HG03064 (cell line): ENCODE results near the gene NGF.

Experiments
- ATAC-seq: cut with Tn5 transposase; IDR thresholded peaks from one replicate; pipeline ENCODE4 v1.9.1; 2021; ENCODE audit warnings: low read depth; ENCODE audit not compliant: unreplicated experiment

Gene NGF

DNA sequence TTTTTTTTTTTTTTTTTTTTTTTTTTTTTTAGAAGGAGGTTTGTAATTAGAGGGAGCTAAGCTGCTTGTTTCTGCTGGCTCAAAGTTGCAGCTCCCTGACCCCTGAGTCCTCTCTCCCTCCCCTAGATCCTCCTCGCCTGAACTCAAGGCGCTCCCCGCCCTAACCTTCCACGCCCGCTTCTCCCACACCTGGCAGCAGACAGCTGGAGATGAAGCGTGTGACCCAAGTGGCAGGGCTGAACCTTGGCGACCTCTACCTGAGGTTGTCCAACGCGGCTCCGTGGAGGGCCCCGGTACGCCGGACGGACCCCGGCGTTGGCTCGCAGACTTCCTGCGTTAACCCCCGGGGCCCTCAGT is 795 bp downstream of the NGF start:
- ATAC-seq, result no peak

DNA sequence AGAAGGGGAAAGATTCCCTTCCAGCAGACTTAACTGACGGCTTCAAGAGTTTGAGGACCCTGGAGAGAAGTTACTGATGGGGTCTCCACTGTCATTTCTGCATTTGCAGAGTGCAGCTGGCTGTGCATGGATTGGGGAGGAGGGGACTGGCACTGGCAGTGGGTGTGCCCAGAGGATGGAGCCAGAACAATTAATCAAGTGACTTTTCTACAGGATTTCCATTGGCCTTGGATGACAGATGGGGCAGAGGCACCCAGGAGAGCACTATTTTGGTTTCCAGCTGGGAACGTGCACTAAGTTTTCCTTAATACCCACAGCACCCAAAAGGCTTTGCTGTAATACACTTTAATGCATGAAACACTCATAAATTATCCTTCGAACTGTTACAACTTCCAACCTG is 1.3 kb downstream of the NGF start:
- ATAC-seq, result no peak

DNA sequence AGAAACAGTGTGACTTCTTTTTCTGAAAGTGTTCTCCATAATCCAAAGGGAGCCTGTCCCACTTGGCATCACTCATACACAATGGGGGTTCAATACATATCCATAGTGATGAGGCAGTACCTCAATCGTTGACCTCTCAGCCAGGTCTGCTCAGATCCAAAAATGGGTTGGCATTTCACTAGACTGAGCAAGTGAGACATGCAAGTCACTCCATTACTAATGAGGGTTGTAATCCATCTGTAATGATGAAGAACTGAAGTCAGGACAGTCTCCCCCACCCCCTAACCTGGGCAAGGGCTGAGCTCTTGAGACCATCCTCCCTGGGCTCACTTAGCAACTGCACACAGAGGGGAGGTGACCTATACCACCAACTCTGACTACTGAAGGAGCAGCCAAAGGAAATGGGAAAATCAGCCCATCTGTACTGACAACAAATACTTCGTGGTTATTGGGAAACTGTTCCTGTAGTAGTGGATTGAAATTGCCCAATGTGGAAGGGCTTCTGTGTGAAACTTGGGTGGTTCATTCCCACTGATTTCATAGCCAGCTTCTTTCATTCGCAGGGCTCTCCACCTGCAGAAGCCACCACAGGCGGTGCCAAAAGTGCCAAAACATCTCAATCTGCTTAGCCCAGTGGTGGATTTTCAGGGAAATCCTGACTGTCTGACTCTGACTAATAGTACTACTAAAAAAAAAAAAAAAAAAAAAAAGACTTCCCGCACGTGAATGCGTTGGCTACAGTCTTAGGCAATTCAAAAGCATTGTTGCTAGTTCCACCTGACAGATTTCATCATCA is 5.0 kb downstream of the NGF start:
- no peak for ATAC-seq

DNA sequence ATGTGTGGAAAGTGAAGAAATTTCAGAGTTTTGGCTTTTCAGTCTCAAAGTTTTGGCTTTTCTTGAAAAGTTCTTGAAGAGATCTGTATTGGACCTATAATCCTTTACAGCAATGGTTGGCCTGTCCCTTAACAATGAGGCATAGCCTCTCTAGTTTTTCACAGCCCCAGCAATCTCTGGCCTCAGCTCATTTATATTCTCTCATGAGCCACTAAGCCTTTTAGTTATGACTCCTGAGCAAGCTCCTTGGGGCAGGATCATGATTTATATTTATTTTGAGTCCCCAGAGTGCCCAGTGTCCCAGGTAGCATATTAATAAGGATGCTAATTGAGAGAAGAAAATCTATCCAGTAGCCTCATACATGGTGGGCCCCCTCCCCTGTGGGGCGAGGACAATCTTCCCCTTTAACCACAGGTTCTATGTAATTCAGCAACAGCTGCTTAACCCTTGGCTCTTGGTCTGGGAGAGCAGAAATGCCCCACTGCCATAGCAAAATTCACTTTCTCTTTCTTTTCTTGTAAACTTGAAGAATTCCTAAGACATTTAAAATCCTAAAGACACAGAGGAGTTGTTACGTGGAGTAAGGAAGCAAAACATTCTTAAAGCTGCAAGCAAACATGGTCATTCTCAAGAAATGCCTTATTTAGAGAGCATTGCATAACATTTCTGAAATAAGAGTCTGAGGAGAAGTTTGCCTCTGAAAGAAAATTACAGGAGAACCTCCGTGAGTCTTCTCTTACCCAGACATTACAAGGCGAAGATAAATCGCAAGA is 6.3 kb downstream of the NGF start:
- no peak for ATAC-seq

DNA sequence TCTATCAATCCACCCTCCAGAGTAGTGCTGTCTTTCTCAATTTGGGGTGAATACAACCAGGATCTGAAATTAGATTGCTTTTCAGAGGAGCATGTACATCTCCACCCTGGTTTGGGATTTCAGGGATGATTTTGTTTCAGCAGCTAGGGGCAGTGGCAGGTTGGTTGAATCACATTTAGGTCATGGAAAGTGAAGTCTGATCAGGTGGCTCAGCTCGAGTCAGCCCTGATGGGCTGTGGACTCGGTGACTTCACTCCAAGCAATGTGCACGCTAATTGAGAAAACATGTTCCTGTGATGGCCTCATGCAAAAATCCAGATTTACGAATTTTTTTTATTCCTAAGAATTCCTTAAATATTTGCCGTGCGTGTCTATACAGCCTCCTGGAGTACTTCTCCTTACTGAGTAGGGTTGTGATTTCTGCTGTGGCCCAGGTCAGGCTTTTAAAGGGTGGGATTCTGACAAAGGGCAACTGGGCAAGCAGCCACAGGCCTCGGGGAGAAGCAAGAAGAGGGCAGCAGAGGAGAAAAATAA is 7.5 kb downstream of the NGF start:
- no peak for ATAC-seq

DNA sequence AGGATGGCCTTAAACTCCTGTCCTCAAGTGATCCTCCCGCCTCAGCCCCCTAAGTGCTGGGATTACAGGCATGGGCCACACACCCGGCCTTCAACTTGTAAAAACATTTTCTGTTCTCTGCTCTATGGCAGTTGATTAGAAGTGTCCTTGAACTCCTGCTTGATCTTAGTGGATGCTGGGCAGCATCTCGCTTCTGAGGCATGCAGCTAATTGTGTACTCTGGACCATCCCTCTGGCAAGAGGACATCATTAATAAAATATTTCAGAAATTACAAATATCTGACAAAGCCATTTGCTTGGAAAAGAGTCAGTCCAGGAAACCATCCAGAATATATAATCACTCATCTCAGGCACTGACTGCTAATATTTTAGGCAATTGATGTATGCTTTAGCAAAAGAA is 8.1 kb downstream of the NGF start:
- ATAC-seq, result no peak

DNA sequence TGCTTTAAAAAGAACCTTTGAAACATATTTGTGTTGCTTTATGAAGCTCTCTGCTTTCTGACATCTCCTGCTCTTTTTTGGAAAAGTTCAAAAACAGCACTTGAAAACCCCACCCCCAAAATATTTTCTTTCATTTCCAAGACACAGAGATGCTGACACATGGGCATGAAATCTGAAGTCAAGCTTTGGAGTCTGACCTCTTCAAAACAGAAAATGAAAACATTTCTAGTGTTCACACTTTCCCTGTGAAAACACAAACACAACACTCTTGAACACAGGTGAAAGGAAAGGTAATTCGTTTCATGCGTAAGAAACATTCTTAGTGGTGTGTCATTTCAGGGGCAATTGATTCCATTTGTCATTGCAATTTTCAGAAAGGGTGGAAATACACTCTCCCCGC is 10.8 kb downstream of the NGF start:
- no peak for ATAC-seq

DNA sequence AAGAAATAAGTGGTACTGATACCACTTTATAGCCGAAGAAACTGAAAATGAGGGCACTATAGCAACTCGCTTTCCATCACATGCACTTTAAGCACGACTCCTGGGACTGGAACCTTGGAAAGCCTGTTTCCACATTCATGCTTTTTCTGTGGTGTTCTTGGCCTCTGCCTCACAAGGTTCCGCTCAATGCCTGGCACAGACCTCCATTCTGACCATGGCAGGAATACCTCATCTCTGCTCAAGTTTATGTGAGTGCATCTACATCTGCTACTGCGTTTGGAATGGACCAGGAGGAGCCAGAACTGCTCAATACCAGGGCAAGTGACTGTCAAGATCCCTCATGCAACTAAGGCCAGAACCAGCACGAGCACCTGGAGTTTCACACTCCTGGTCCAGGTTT is 11.6 kb downstream of the NGF start:
- no peak for ATAC-seq

DNA sequence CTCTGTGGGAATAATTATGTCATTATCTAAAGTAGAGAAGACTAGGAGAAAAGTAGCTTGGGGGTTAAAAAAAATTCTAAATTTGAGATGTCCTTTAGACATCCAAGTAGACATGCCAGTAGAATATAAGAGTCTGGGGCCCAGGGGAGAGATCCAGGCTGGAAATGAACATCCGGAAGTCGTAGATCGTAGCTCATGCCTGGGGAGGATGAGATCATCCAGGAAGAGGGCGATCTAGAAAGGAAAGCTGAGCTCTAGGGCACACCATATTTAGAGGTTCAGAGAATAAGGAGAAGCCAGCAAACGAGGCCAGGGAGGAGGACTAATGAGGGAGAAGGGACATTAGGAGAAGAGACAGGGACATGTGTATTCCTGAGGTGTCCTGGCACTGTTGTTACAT is 12.2 kb downstream of the NGF start:
- ATAC-seq, result no peak

DNA sequence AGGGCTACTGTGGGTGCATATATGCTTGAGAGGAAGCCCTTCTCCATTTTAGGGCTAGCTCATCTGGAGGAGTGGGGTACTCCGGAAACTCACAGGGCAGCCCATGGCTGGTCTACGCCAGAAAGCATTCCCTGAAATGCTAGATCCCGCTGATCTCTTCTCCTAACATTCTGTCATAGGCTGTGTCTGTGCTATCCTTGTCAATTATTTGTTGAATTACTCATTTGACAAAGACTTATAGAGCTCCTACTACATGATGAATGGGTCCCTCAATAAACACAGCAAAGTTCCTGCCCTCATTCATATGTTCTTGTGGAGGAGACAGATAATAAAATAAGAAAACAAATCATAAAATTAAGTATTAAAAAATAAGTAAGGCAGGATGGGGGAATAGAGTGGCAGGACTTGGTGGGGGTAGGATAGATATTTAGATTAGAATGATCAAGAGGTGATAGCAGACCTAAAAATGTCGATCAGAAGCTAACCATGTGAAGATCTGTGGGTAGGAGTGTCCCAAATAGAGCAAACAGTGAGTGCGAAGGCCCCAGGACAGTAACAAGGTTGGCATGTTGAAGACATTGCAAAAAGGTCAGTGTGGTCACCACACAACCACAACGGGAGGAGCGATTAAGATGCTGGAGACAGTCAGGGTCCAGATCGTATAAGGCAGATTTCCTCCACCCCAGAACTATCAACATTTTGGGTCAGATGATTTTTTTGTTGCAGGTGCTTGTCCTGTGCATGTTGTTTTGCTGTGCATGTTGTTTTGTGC is 13.2 kb downstream of the NGF start:
- ATAC-seq, result no peak

DNA sequence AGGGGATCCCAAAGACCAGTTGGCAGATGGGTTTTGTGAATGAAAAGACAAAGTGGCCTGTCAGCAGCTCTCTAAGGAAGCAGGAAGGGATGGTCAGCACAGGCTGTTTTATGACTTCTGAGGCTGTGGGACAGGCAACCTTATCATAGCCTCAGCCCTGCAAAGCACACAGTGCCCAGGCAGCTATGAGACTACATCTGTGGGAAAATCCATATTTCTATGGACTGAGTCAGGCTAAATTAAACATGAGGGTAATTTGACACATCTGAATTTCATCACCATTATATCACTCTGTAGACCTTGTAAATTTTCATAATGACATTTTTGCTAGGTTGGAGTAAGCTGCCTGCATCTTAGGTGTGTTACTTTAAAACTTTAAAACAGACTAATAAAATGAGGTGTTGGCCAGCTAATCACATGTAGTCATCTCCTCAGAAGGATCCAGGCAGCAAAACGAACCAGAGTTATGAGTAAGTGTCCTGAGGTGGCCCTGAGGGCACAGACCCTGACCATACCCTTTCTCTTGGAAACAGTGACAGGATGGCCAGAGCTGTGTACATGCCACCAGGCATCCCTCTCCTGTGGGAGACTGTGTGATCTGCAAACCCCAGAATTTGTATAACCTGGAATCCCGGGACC is 14.6 kb downstream of the NGF start:
- ATAC-seq, result no peak

DNA sequence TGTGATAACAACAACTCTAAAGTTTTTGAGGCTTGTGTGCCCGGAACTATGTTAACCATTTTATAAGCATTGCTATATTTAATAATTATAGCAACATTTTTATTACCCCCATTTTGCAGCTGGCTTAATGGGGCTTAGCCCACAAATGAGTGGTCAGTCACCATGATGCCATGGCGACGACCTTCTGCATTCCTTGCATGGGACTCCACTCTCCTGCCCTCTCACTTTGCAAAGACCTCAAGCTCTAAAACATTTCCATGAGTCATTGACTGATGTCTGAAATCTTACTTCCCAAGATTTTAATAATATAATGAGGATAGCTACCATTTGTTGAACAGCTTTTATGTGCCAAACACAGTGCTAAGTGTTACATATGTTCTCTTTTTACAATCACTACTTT is 15.4 kb downstream of the NGF start:
- no peak for ATAC-seq

DNA sequence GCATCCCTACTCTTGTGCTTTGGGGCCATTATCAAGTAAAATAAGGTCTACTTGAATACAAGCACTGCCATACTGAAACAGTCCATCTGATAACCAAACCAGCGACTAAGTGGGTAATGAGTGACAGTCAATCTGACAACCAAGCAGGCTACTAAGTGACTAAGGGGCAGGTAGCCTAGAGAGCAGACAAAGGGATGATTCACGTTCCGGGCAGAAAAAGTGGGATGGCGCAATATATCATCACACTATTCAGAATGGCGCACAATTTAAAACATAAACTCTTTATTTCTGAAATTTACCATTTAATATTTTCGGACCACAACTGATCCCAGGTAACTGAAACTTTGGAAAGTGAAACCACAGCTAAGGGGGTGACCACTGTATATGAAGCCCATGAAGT is 17.7 kb downstream of the NGF start:
- ATAC-seq, result no peak

DNA sequence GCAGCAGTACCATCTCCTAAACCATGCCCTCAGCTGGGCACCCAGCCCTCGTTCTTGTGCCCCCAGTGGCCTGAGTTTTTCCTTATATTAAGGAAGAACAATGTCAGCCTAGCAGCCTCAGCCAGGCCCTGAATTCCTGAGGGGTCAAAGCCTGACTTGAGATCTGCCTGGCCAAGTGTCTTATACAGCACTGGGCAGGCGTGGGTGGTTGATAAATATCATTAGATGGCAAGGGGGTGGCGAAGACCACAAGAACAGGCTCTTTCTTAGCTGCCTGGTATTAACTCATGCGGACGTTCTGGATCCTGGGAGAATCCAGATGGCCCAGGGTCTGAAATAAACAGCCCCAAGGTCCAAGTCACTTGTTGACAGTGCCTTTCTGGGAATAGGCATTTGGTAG is 18.3 kb downstream of the NGF start:
- no peak for ATAC-seq

DNA sequence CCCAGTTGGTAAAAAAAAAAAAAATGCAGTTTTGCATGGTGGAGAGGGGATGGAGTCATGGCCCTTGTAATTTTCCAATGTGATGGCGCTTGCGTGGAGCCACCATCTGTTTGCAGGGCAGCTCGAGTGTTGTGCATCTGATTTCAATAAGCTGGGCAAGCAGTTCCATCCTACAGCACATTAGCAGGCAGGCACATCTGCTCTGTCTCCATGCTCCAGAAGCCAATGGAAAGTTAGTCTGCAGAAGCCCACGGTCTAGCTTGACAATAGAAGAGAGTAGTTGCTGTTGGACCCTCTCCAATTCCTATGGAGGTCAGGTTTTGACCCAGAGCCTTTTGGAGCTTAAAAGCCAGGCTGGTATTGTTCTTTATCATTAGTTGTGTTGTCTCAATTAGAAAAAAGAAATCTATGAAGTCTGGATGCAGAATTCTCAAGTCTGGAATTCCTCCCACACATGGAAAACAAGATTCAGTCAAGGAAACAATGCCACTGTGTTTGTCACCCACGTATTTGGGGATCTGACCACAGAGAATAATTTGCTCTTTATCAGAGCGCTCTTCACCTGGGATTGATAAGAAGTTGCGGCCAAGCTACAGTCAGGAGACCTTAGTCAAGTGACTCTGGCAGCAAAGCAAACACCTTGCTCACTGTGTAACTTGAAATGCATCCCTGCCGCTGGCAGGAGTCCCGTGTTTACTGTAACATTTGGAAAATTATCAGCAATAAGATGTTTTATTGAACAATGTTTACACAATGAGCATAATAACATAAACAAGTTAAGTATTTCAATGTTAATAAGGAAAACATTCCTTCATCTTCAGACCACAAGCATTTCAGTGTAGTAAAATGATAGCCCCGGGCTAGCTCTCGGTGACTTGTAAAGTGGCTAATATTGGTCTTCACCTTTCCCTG is 20.7 kb downstream of the NGF start:
- ATAC-seq, result no peak

DNA sequence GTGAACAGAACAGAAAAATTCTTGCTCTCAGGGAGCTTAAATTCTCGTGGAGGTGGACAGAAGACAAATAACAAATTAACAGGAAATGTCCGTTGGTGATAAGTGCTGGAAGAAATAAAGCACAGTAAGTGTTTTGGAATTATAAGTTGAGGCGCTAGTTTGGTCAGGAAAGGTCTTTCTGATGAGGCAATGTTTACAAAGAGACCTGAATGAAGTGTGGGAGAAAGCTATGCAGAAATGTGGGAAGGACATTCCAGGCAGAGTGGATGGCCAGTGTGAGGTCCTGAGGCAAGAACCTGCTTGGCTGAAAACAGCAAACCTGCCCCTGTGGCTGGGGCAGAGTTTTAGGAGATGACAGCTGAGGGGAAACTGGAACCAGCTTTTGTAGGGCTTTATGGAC is 23.3 kb downstream of the NGF start:
- no peak for ATAC-seq

DNA sequence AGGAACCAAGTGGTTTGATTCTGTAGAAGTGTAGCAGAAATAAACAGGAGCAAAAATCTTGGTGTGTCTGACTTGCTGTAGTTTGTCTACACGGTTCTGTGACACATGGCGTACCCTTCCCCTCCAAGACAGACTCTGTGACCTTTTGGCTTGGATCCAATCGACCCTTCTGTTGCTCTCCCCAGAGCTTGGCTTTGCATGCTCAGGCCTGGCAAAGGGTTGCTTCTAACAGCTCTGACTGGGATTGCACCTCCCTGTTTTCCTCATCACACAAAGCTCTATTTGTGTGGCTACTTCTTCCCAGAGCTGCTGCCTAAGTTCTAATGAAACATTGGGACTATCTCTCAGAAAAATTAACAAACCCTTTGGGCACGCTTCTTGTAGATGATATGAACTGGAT is 24.0 kb downstream of the NGF start:
- no peak for ATAC-seq

DNA sequence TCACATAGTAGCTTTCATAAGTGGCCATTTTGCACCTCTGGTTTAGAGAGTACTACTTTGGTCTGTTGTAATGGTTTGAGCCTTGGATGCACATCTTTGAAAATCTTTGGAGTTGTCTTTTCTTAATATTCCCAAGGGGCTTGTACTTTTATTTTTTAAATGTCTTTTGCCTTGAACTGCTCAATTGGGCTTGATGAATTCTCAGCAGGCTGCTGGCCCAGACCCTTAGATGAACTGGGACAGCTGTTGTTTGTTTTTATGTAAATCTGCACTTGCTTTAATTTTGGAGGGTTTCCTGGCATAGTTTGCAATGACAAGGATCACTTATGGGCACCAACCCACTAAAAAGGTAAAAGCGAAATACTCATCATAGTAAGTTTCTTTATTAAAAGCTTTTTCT is 24.9 kb downstream of the NGF start:
- ATAC-seq, result no peak

DNA sequence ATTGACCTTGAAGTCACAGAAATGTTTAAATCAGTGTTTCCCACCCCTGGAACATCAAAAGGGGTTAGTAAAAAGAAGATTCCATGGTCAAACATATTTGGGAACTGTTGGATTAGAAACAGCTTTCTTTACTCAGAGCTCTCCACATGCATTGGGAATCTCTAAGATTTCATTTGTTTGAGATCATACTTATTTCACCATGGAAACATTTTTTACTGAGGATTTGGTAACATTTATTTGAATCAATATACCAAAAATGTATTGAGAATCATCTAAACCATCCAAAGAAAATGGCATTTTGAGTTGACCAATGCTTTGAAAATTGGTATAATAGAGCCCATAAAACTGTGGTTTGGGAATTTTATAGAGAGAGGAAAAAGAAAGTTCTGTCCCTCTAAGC is 25.3 kb downstream of the NGF start:
- ATAC-seq, result no peak

DNA sequence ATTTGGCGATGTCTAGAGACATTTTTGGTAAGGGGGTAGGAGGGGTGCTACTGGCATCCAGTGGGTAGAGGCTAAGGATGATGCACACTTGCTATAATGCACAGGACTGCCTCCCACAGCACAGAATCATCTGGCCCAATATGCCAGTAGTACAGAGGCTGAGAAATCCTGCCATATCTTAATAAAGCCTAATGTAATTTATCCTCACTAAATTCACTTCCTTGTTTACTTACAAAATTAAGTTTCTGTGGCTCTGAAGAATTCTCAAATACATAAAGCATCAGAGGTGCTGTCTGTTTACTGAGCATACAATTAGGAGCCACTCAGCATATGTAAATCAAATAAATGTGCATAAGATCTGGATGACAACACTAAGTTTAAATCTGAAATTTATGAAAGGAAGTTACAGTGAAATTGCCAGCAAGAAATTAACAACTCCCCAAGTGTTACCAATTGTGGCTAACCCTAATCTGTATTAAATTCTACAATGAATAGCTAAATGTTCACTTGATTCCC is 26.5 kb downstream of the NGF start:
- no peak for ATAC-seq
